Activated T-helper 17 cell treated with anti-CD3 and anti-CD28 coated beads, Interleukin-2, amount 50 U/mL, for 72 hours (primary cell): ENCODE measurements around the gene CDK9. TPM values are rescaled to one million over a fixed set of nuclear protein-coding genes. Genes with fewer than 3 reads are reported as not detected.

ENCODE experiments used
- ATAC-seq: fragments of 150-1000 bp; cut with Tn5 transposase; replicated peaks from 2 replicates; pipeline ENCODE4 v1.10.0; 2021; ENCODE audit warnings: mild to moderate bottlenecking, moderate library complexity
- H3K27ac Mint-ChIP-seq: one replicate; pipeline ENCODE4 v1.8.0; 2022; ENCODE audit warnings: mixed read lengths
- H3K27me3 Mint-ChIP-seq: one replicate; pipeline ENCODE4 v1.8.0; 2022; ENCODE audit warnings: mixed read lengths
- H3K36me3 Mint-ChIP-seq: one replicate; pipeline ENCODE4 v1.8.0; 2022; ENCODE audit warnings: low read depth, mild to moderate bottlenecking, mixed read lengths
- H3K4me1 Mint-ChIP-seq: one replicate; pipeline ENCODE4 v1.8.0; 2022; ENCODE audit warnings: mixed read lengths
- H3K4me3 Mint-ChIP-seq: one replicate; pipeline ENCODE4 v1.8.0; 2022; ENCODE audit warnings: mild to moderate bottlenecking, mixed read lengths
- H3K9me3 Mint-ChIP-seq: one replicate; pipeline ENCODE4 v1.8.0; 2022; ENCODE audit warnings: mixed read lengths
- total RNA-seq, 2 donors: library from RNA; stranded (reverse); gene quantifications; one replicate each; pipeline ENCODE4 v1.2.3, GENCODE V29; 2022

The CDK9 gene
- total RNA-seq, 2 donors from 2014 or later = 82.8 to 94.2 TPM

DNA sequence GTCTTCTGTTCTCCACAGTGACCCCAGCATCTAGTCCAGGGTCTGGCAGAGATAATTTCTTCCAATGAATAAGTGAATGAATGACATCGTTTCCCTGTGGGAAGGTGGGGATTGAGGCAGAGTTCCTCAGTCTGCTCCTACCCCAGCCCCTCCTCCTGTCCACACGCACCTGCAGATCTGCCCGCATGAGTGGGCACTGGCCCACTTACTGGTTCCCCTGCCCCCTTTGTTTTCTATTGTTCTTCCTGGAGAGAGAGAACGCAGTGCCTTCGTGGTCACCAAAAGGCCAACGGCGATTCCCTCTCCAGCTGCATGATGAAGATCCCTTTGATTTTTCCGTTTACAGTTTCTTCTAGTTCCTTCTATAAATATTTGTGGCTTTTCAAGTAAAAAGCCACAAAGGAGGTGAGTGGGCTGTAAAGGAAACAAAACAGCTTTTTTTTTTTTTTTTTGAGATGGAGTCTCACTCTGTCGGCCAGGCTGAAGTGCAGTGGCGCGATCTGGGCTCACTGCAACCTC is 11.1 kb downstream of the CDK9 start:
- ATAC-seq = peak; percentile 43
- Mint-ChIP-seq H3K36me3 (peaks cover 28% of the 10 kb centered on the region), H3K27ac (peak overlapping the region; percentile 44), H3K9me3 (no peaks in the 10 kb centered on the region), H3K4me3 (peak overlapping the region; percentile 60), H3K4me1 (peaks cover 11% of the 10 kb centered on the region), H3K27me3 (no peaks in the 10 kb centered on the region)

DNA sequence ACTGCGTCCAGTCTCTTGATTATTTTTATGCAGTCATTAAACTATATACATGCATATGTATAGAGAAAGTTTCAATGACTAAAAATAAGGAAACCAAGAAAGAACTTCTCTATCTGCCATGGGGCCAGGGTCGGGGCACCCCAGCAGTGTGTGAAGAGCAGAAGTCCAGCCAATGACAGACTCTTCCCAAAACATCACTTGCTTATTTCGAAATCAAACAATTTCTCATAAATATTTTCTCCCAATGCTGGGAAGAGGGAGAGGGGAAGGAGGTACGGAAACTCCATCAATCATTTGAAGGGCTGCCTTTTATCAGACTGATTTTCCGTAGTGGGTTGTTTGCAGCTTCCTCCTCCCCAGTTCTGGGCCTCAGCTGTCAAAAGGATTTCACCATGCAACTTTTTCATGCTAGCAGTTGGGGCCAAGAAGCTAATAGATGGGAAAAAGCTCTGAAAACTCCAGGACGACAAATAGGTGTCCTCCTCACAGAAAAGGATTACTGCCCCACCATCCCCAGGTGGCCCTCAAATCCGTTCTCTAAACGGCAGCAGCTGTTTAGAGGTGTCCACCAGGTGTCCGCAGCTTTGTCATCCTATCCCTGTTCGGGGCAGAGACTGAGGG is 16.2 kb downstream of the CDK9 start:
- no peak for ATAC-seq
- no peaks in the 10 kb centered on the region for H3K9me3 Mint-ChIP-seq
- peaks cover 22% of the 10 kb centered on the region for H3K36me3 Mint-ChIP-seq
- H3K4me3 Mint-ChIP-seq = peak overlapping the region; percentile 82
- H3K27me3 Mint-ChIP-seq = no peaks in the 10 kb centered on the region
- H3K4me1 Mint-ChIP-seq = peaks cover 1% of the 10 kb centered on the region
- peak overlapping the region; percentile 85 for H3K27ac Mint-ChIP-seq

DNA sequence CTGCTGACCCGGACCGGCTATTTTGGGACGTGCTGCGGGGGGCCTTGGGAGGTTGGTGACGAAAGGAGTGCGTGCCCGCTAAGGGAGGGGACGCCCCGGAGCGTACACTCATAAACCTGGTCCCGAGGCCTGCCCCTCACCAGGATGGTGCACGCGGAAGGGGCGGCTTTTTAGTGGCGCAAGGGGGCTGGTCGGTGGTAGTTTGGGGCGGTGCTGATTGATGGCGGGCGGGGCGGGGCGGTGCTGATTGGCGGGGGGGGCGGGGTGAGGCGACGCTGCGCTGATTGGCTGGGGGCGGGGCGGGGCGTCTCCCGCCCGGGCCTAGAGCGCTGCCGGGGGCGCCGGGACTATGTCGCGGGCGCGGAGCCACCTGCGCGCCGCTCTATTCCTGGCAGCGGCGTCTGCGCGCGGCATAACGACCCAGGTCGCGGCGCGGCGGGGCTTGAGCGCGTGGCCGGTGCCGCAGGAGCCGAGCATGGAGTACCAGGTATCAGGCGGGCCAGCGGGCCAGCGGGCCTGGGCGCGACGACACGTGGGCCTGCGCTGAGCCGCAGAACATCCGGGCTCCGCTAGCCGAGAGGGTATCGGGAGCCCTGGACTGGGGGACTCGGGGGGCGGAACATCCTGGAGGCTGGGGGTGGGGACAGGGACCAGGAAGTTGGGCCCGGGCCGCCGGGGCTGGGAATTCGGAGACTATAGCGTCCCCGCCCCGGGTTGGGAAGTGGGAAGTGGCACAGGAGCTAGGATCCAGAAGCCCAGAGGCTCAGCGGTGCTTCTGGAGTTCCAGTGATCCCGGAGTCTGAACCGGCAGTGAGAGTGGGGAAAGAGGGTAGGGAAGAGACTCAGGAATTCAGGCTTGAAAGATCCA is 17.0 kb downstream of the CDK9 start, which contains the start of gene FPGS:
Gene FPGS (plus strand): TSS at position 307 of the 868 bp plus-strand sequence. CDS start 43 bp downstream, at position 350.
- peak within 1 kb of the TSS; percentile 88 for H3K27ac Mint-ChIP-seq
- ATAC-seq = peak; percentile 89

DNA sequence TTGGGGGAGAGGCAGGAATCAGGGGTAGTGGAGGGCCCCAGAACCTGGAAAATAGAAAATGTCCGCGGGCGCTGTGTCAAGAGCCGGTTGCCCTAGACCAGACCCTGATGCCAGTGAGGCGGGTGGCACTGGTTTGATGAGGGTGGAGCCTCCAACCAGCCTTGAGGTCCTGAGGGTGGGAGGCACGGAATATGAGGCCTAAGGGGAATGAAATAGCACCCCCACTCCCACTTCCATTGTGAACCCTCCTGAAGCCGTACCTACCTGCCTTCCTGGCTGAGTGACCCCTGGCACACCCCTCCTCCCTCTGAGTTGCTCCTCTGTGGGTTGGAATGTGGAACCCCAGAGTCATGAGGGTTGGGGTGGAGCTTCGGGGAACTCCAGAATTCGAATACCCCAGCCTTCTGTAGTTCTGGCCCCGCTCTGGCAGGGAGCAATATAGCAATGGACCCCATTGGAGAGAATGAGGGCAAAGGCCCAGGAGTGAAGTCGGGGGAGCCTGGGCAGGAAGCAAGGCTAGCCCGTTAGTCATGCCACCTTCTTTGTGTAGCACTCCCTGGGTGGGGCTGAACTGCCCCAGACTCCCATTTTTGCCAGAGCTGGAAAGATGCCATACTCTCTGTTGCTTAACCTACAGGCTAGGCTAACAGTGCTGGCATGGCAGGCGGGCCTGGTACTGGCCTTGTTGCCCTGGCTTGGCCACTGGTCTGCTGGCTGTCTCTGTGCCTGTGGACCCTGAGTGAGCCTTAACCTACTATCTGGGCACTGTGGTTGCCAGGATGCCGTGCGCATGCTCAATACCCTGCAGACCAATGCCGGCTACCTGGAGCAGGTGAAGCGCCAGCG is 17.9 kb downstream of the CDK9 start:
- peak; percentile 15 for ATAC-seq
- Mint-ChIP-seq H3K9me3 (no peaks in the 10 kb centered on the region), H3K4me3 (peak overlapping the region; percentile 82), H3K27me3 (no peaks in the 10 kb centered on the region), H3K4me1 (no peaks in the 10 kb centered on the region), H3K27ac (peak overlapping the region; percentile 88), H3K36me3 (peaks cover 39% of the 10 kb centered on the region)

More for the DNA sequence above, 17.0 kb downstream of the CDK9 start, which contains the start of gene FPGS:
- H3K4me1 Mint-ChIP-seq = no peaks in the 10 kb centered on the region
- H3K9me3 Mint-ChIP-seq = no peaks in the 10 kb centered on the region
- peak within 1 kb of the TSS; percentile 82 for H3K4me3 Mint-ChIP-seq
- peaks cover 30% of the 10 kb centered on the region for H3K36me3 Mint-ChIP-seq
- no peaks in the 10 kb centered on the region for H3K27me3 Mint-ChIP-seq

DNA sequence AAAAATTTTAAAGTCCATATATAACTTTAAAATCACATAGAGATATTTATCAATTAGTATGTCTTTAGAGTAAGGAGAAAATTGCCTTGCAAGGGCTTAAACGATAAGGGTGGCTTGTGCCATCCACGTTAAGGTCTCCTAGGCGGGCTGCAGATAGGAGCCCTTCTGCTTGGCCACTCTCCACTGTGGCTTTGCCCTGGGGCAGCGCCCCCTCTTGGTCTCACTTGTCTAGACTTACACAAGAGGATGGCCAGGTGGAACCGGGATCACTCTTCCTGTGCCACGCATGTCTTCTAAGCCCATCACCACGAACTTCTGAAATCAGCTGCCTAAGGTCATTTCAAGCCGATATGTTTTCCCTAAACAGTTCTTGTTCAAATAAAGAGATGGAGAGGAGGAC is 19.8 kb downstream of the CDK9 start:
- peak overlapping the region; percentile 54 for H3K27ac Mint-ChIP-seq

DNA sequence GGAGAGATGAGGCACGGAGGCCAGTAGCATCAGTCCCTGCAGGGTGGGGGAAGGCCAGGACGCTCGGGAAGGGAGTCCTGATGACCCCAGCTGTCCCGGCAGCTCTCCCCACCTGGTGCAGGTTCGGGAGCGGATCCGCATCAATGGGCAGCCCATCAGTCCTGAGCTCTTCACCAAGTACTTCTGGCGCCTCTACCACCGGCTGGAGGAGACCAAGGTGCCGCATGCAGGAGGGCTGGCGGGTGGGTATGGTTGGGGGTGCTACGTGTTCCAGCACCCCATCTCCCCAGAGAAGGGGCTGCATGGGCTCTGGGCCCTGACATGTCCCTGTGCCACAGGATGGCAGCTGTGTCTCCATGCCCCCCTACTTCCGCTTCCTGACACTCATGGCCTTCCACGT is 21.0 kb downstream of the CDK9 start:
- H3K4me3 Mint-ChIP-seq = no peak overlapping the region
- peaks cover 65% of the 10 kb centered on the region for H3K36me3 Mint-ChIP-seq
- no peaks in the 10 kb centered on the region for H3K9me3 Mint-ChIP-seq
- H3K27me3 Mint-ChIP-seq = no peaks in the 10 kb centered on the region
- H3K27ac Mint-ChIP-seq = no peak overlapping the region
- no peak for ATAC-seq
- H3K4me1 Mint-ChIP-seq = no peaks in the 10 kb centered on the region

More for the DNA sequence above, 19.8 kb downstream of the CDK9 start:
- no peaks in the 10 kb centered on the region for H3K4me1 Mint-ChIP-seq
- no peak for ATAC-seq
- no peak overlapping the region for H3K4me3 Mint-ChIP-seq
- H3K27me3 Mint-ChIP-seq = no peaks in the 10 kb centered on the region
- H3K36me3 Mint-ChIP-seq = peaks cover 53% of the 10 kb centered on the region
- no peaks in the 10 kb centered on the region for H3K9me3 Mint-ChIP-seq

DNA sequence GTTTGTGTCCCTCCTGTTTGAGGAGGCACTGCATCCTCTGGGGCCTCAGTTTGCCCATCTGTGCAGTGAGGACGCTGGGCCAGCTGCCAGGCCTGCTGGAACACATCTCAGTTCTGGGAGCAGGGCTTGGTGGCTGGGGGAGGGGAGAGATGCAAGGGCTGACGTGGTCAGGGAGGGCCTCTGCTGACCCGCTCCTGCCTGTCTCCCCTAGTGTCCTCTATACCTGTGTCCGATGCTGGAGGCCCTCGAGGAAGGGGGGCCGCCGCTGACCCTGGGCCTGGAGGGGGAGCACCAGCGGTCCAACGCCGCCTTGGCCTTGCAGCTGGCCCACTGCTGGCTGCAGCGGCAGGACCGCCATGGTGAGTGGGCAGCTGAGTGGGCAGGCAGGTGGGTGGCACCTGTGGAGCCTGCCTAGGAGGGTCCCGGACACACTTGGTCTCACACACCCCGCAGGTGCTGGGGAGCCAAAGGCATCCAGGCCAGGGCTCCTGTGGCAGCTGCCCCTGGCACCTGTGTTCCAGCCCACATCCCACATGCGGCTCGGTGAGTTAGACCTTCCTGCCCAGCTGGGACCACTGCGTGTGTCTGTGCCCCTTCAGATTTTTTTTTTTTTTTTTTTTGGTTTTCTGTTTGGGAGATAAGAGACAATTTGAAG is 22.6 kb downstream of the CDK9 start:
- no peak overlapping the region for H3K27ac Mint-ChIP-seq
- no peak overlapping the region for H3K4me3 Mint-ChIP-seq
- H3K36me3 Mint-ChIP-seq = peaks cover 81% of the 10 kb centered on the region
- H3K4me1 Mint-ChIP-seq = no peaks in the 10 kb centered on the region
- H3K27me3 Mint-ChIP-seq = no peaks in the 10 kb centered on the region
- no peaks in the 10 kb centered on the region for H3K9me3 Mint-ChIP-seq
- ATAC-seq = no peak

DNA sequence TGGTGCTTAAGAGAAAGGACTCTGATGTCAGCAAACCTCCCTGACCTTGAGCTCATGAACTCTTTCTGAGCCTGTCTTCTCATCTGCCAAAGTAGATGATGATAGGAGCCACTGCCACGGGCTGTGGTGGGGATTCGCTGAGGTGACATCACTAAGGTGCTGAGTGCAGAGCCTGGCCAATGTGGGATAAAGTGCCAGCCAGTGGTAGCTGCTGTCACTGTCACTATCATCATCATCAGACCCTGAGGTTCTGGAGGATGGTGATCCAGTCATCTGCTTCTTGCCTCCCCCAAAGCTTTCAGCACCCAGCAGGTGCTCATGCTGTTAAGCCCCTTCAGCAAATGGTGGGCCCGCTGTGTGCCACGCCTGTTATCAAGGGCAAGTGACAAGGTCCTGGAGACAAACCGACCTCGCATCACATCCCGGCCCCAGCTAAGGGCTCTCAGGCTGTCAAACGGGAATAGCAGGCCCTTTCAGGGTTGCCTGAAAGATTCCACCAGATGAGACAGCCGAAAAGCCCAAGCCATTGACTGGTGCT is 23.2 kb downstream of the CDK9 start:
- H3K9me3 Mint-ChIP-seq = no peaks in the 10 kb centered on the region
- no peak overlapping the region for H3K27ac Mint-ChIP-seq
- H3K27me3 Mint-ChIP-seq = no peaks in the 10 kb centered on the region
- H3K36me3 Mint-ChIP-seq = peaks cover 86% of the 10 kb centered on the region
- ATAC-seq = no peak
- H3K4me3 Mint-ChIP-seq = no peak overlapping the region
- no peaks in the 10 kb centered on the region for H3K4me1 Mint-ChIP-seq

DNA sequence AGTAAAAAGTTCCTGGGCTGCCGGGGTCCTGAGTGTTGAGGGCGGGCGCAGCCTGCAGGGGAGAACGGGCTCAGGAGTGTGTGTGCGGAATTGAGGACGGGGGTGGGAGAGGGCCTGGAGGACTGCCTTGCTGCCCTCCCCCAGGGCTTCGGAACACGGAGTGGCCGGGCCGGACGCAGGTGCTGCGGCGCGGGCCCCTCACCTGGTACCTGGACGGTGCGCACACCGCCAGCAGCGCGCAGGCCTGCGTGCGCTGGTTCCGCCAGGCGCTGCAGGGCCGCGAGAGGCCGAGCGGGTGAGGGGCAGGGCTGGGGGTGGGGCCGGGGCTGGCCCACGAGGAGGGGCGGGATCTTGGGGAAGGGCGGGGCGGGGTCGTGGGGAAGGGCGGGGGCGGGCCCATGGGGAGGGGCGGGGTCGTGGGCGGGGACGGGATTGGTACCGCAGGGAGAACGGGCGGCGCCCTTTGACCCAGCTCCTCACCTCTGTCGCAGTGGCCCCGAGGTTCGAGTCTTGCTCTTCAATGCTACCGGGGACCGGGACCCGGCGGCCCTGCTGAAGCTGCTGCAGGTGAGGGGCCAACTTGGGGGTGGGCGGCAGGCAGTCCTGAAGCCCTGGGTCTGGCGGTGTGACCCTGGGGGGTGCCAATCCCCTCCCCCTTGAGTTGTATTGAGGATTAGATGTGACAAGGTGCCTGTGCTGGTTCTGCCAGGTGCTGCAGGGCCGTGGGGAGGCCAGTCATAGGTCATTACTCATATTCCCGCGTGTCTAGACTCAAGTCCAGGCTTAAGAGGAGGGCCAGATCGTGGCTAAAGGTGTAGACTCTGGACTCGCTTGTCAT is 23.9 kb downstream of the CDK9 start:
- no peak overlapping the region for H3K27ac Mint-ChIP-seq
- H3K27me3 Mint-ChIP-seq = no peaks in the 10 kb centered on the region
- H3K4me1 Mint-ChIP-seq = no peaks in the 10 kb centered on the region
- peaks cover 86% of the 10 kb centered on the region for H3K36me3 Mint-ChIP-seq
- H3K4me3 Mint-ChIP-seq = no peak overlapping the region
- peak; percentile 52 for ATAC-seq
- H3K9me3 Mint-ChIP-seq = no peaks in the 10 kb centered on the region

DNA sequence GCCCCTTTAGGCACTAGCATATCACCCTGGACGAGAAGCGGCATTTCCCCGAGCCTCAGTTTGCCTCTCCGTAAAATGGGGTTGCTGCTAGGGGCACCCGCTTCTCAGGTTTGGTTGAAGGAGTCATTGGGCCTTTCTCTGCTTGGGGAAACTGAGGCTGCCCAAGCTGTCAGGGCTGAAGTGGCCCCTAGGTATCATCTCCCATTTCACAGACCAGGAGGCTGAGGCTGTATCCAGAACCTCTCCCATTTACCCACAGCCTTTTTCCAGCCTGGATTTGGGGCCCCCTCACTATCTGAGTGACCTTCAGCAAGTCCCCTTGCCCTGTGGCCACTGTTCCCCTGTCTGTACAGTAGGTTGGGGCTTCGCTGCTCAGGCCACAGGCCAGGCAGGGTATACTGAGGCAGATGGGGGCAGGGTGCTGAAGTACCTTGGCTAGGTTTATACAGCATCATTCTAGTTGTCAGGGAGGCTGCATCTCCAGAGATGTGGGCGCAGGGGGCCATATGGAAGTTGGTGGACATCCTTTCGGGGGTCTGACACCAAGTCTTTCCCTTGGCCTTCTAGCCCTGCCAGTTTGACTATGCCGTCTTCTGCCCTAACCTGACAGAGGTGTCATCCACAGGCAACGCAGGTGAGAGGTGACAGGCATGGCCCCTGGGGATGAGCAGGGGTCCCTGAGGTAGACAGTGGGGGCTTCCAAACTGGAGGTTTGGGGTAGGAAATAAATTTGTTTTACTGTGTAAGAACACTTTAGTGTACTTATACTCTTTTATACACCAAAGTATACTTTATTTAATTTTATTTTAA is 24.7 kb downstream of the CDK9 start:
- Mint-ChIP-seq H3K9me3 (no peaks in the 10 kb centered on the region), H3K4me1 (no peaks in the 10 kb centered on the region), H3K27me3 (no peaks in the 10 kb centered on the region), H3K4me3 (no peak overlapping the region), H3K27ac (no peak overlapping the region), H3K36me3 (peaks cover 91% of the 10 kb centered on the region)
- no peak for ATAC-seq

DNA sequence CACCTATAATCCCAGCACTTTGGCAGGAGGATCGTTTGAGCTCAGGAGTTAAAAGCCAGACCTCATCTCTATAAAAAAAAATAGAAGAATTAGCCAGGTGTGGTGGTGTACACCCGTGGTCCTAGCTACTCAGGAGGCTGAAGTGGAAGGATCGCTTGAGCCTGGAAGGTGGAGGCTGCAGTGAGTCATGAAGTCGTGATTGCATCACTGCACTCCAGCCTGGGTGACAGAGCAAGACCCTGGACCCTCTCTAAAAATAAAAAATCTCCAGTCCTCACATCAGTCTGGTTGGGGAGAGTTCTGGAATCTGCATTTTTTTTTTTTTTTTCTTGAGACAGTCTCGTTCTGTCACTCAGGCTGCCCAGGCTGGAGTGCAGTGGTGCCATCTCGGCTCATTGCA is 26.2 kb downstream of the CDK9 start:
- Mint-ChIP-seq H3K9me3 (no peaks in the 10 kb centered on the region), H3K27ac (no peak overlapping the region), H3K4me1 (no peaks in the 10 kb centered on the region), H3K36me3 (peaks cover 78% of the 10 kb centered on the region), H3K27me3 (no peaks in the 10 kb centered on the region), H3K4me3 (no peak overlapping the region)
- no peak for ATAC-seq

DNA sequence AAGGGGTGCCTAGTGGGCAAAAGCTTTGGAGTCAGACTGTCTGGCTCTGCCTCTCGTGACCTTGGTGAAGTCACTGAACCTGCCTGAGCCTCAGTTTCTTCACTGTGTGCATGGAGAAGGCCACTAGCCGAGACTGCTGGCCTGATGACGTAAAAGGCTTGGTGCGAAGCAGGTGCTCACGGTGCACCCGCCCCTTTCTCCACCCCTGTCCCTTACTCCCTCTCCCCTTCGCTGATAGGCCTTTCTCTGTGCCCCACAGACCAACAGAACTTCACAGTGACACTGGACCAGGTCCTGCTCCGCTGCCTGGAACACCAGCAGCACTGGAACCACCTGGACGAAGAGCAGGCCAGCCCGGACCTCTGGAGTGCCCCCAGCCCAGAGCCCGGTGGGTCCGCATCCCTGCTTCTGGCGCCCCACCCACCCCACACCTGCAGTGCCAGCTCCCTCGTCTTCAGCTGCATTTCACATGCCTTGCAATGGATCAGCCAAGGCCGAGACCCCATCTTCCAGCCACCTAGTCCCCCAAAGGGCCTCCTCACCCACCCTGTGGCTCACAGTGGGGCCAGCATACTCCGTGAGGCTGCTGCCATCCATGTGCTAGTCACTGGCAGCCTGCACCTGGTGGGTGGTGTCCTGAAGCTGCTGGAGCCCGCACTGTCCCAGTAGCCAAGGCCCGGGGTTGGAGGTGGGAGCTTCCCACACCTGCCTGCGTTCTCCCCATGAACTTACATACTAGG is 27.3 kb downstream of the CDK9 start:
- Mint-ChIP-seq H3K4me1 (no peaks in the 10 kb centered on the region), H3K9me3 (no peaks in the 10 kb centered on the region), H3K27me3 (no peaks in the 10 kb centered on the region), H3K4me3 (no peak overlapping the region), H3K36me3 (peaks cover 75% of the 10 kb centered on the region), H3K27ac (no peak overlapping the region)
- no peak for ATAC-seq
